OCI-LY7 (cell line): ENCODE results near the gene FDX2. TPM values are rescaled to one million over a fixed set of nuclear protein-coding genes. Genes with fewer than 3 reads are reported as not detected.
A peak's percentile ranks its signal among the peaks of the same experiment; 100 is the strongest.

Experiments used
- BruUV-seq: library from RNA; stranded (reverse); fragments of 400-500 nt; replicated peaks from 2 replicates; lab custom pipeline; 2021; lab: Mats Ljungman, UMichigan
- CTCF ChIA-PET: fragments of 300-600 bp; sonication (Branson Sonifier 250); formaldehyde crosslinking; loops from one replicate; lab custom pipeline; 2022; ENCODE audit warnings: antibody characterized with exemption; ENCODE audit not compliant: unreplicated experiment; lab: Charles Lee
- POLR2A ChIA-PET: fragments of 300-600 bp; sonication (Branson Sonifier 250); formaldehyde crosslinking; loops from one replicate; lab custom pipeline; 2022; ENCODE audit warnings: antibody characterized with exemption; lab: Charles Lee
- DNase-seq: peaks from one replicate; pipeline ENCODE4 v3.0.0-alpha.2; 2015; ENCODE audit warnings: low spot score
- H2AFZ ChIP-seq: fragments of 200-600 bp; sonication (generic), shearing (Covaris generic); 2 replicates; pipeline ENCODE4 v1.6.1; 2014; ENCODE audit warnings: mild to moderate bottlenecking, antibody characterized with exemption, low read length, moderate library complexity
- H3K27ac ChIP-seq: fragments of 200-600 bp; sonication (generic); 2 replicates; pipeline ENCODE4 v1.5.1; 2014; ENCODE audit warnings: mixed run types, low read depth, mild to moderate bottlenecking, moderate library complexity, low read length, inconsistent platforms; ENCODE audit not compliant: poor library complexity, severe bottlenecking
- H3K36me3 ChIP-seq: fragments of 200-600 bp; sonication (generic); 2 replicates; pipeline ENCODE4 v1.6.1; 2014; ENCODE audit warnings: mild to moderate bottlenecking, antibody characterized with exemption, low read length, moderate library complexity, mixed read lengths; ENCODE audit not compliant: insufficient read depth
- H3K4me1 ChIP-seq: fragments of 200-600 bp; sonication (generic); 2 replicates; pipeline ENCODE4 v1.5.1; 2014; ENCODE audit warnings: mild to moderate bottlenecking, low read length; ENCODE audit not compliant: insufficient read depth, poor library complexity, severe bottlenecking
- H3K4me2 ChIP-seq: fragments of 200-600 bp; sonication (generic); 2 replicates; pipeline ENCODE4 v1.6.1; 2014; ENCODE audit warnings: mild to moderate bottlenecking, low read length
- H3K4me3 ChIP-seq: fragments of 200-600 bp; sonication (generic); 2 replicates; pipeline ENCODE4 v1.5.1; 2014; ENCODE audit warnings: mild to moderate bottlenecking, low read depth, low read length; ENCODE audit not compliant: poor library complexity, severe bottlenecking
- H3K79me2 ChIP-seq: fragments of 200-600 bp; sonication (generic); 2 replicates; pipeline ENCODE4 v1.6.1; 2016; ENCODE audit warnings: low read depth, mild to moderate bottlenecking, low read length, moderate library complexity, mixed read lengths; ENCODE audit not compliant: insufficient read depth
- H3K9me2 ChIP-seq: fragments of 200-600 bp; sonication (generic); 2 replicates; pipeline ENCODE4 v1.6.1; 2016; ENCODE audit warnings: mild to moderate bottlenecking, low read length, mixed read lengths; ENCODE audit not compliant: insufficient read depth
- H3K9me3 ChIP-seq: fragments of 200-600 bp; sonication (generic); 2 replicates; pipeline ENCODE4 v1.6.1; 2014; ENCODE audit warnings: mild to moderate bottlenecking, mixed run types, low read length, mixed read lengths
- H4K20me1 ChIP-seq: fragments of 200-600 bp; sonication (generic); 2 replicates; pipeline ENCODE4 v1.6.1; 2014; ENCODE audit warnings: mild to moderate bottlenecking, antibody characterized with exemption, low read length, moderate library complexity, mixed read lengths; ENCODE audit not compliant: insufficient read depth
- CTCF ChIP-seq: fragments of 200-600 bp; sonication (generic); conservative IDR thresholded peaks from 2 replicates; pipeline ENCODE4 v1.5.1; 2014; ENCODE audit warnings: mild to moderate bottlenecking, antibody characterized with exemption, low read length, moderate library complexity, mixed read lengths
- EZH2phosphoT487 ChIP-seq: fragments of 200-600 bp; sonication (generic); IDR thresholded peaks from 2 replicates; pipeline ENCODE4 v1.6.1; 2018; ENCODE audit warnings: low read depth, borderline replicate concordance, mild to moderate bottlenecking, mixed run types, antibody characterized with exemption, low read length, moderate library complexity, mixed read lengths
- intact Hi-C: fragments of 100-400 bp; cut with micrococcal nuclease; formaldehyde crosslinking; loops from one replicate; pipeline ENCODE4 v1.10.0; 2022; ENCODE audit not compliant: unreplicated experiment
- total RNA-seq, 2 experiments: library from RNA; depleted of rRNA in 1 of 2; stranded (reverse); fragments of >200 nt in 1 of 2; shearing (Covaris generic) in 1 of 2; gene quantifications; 2 replicates each; pipeline ENCODE4 v1.2.3, GENCODE V29; 2014 to 2022

Gene FDX2
- total RNA-seq, 2 experiments from 2014 or later: 17.1 to 17.2 TPM

- intact Hi-C loops: no loop called here
- no peaks in the 10 kb centered on the region for H3K36me3 ChIP-seq
- H3K9me3 ChIP-seq: no peaks in the 10 kb centered on the region
- POLR2A ChIA-PET: no interaction called here
- peaks cover 27% of the 10 kb centered on the region for H3K4me1 ChIP-seq
- TF ChIP-seq EZH2phosphoT487: no peak
- no peak for TF ChIP-seq CTCF
- no peak for DNase-seq
- CTCF ChIA-PET: no interaction called here
- no peaks in the 10 kb centered on the region for H3K79me2 ChIP-seq
- H3K9me2 ChIP-seq: no peaks in the 10 kb centered on the region
- H3K4me3 ChIP-seq: no peak overlapping the region
- no peak overlapping the region for H3K27ac ChIP-seq
- H3K4me2 ChIP-seq: peak overlapping the region; percentile 32; the same call in 1 of the 2 replicates
- H4K20me1 ChIP-seq: no peaks in the 10 kb centered on the region
- BruUV-seq: no TSS peak
- no peak overlapping the region for H2AFZ ChIP-seq
Measured at GRCh38 chr19:10295847-10296591, 19.8 kb downstream of the FDX2 start.

- H3K4me1 ChIP-seq: peaks cover 34% of the 10 kb centered on the region
- no peaks in the 10 kb centered on the region for H3K9me2 ChIP-seq
- ChIA-PET CTCF (no interaction called here), POLR2A (no interaction called here)
- intact Hi-C loops: no loop called here
- no peak overlapping the region for H3K4me3 ChIP-seq
- H3K9me3 ChIP-seq: no peaks in the 10 kb centered on the region
- H2AFZ ChIP-seq: no peak overlapping the region
- H3K36me3 ChIP-seq: no peaks in the 10 kb centered on the region
- TF ChIP-seq EZH2phosphoT487 (no peak), CTCF (no peak)
- no peaks in the 10 kb centered on the region for H4K20me1 ChIP-seq
- H3K79me2 ChIP-seq: no peaks in the 10 kb centered on the region
- no TSS peak for BruUV-seq
- peak; percentile 29 for DNase-seq
- H3K4me2 ChIP-seq: peak overlapping the region; percentile 32; the same call in 1 of the 2 replicates
- no peak overlapping the region for H3K27ac ChIP-seq
Measured at GRCh38 chr19:10295305-10295846, 20.4 kb downstream of the FDX2 start.

- H3K9me3 ChIP-seq: no peaks in the 10 kb centered on the region
- no peak overlapping the region for H3K4me3 ChIP-seq
- H3K36me3 ChIP-seq: no peaks in the 10 kb centered on the region
- POLR2A ChIA-PET: no interaction called here
- no peak for DNase-seq
- no peak overlapping the region for H3K27ac ChIP-seq
- H3K79me2 ChIP-seq: no peaks in the 10 kb centered on the region
- H4K20me1 ChIP-seq: no peaks in the 10 kb centered on the region
- no TSS peak for BruUV-seq
- intact Hi-C loops: no loop called here
- CTCF ChIA-PET: no interaction called here
- no peaks in the 10 kb centered on the region for H3K9me2 ChIP-seq
- TF ChIP-seq CTCF (no peak), EZH2phosphoT487 (no peak)
- no peak overlapping the region for H3K4me2 ChIP-seq
- H2AFZ ChIP-seq: no peak overlapping the region
- H3K4me1 ChIP-seq: peaks cover 41% of the 10 kb centered on the region
Measured at GRCh38 chr19:10294368-10294697, 21.5 kb downstream of the FDX2 start.
